Measurements from ENCODE around the gene EYS. TPM values are rescaled to one million over a fixed set of nuclear protein-coding genes. Genes with fewer than 3 reads are reported as not detected.

EYS gene
- 0.40 TPM for polyA plus RNA-seq (2013, experiment 1 of 2)
- polyA plus RNA-seq (2013, experiment 2 of 2) = 0.38 TPM

DNA sequence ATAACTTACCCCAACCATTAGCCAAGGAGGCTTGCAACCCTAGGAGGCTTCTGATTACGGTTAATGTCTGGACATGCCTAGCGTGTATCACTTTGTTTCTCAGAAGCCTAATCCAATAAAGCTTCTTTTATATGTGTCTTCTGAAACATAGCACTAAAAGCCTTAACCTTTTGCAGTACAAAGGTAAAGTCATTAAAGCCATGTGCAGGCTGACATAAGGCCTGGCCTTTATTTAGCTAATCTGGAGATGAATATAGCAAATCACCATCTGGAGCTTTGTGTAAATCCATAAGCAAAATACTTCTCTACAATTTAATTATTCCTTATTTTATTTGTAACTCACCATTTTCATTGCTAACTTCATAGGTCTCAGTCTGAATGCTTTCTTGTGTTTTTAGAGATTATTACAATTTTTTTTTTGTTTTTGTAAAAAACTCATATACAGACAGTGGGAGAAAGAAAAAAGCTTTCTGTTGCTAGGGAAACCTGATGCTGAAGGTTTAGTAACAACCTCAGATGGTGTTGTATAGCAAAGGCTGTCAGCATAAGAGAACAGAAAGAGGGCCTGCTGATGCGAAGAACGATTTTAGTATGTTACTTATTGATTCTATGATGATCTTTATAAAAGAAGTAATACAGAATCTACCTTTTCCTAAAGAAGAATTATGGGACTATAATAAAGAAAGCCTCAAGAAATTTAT is at the start of gene EYS:
EYS (minus strand) TSS at position 101 of the 701 bp plus-strand sequence. CDS start 211,816 bp downstream, outside the sequence.
- Histone ChIP-seq H3K14ac (ENCODE audit: low read length in 2 of 2) (no peak within 1 kb of the TSS), H3K18ac (ENCODE audit: low read depth in 1 of 2, low read length in 2 of 2) (no peak within 1 kb of the TSS), H3K4me2 (ENCODE audit: low read length, poor library complexity, severe bottlenecking) (no peak within 1 kb of the TSS), H3K79me1 (replicated peaks; ENCODE audit: low read length, poor library complexity, severe bottlenecking) (no peaks in the 10 kb centered on the region), H3K27me3 (ENCODE audit: control insufficient read depth in 1 of 2, insufficient read depth in 1 of 2, low read length in 2 of 2) (no peaks in the 10 kb centered on the region), H3K4me3 (ENCODE audit: insufficient read depth in 1 of 2, low read depth in 1 of 2, low read length in 2 of 2) (no peak within 1 kb of the TSS), H3K9me3 (ENCODE audit: control insufficient read depth, low read length) (no peaks in the 10 kb centered on the region), H2BK5ac (ENCODE audit: low read depth, low read length, poor library complexity, severe bottlenecking) (no peak within 1 kb of the TSS), H3K9ac (ENCODE audit: low read length) (no peak within 1 kb of the TSS), H3K4ac (ENCODE audit: low read depth in 1 of 2, low read length in 2 of 2) (no peak within 1 kb of the TSS), H2BK120ac (ENCODE audit: low read depth, low read length) (no peak within 1 kb of the TSS), H2AK5ac (ENCODE audit: low read length, severe bottlenecking) (no peak within 1 kb of the TSS), H2BK15ac (ENCODE audit: low read depth, poor library complexity, severe bottlenecking) (no peak within 1 kb of the TSS), H3K4me1 (ENCODE audit: control insufficient read depth, insufficient read depth, low read depth, low read length) (peaks cover 1% of the 10 kb centered on the region), H2BK12ac (ENCODE audit: low read length in 2 of 2) (no peak within 1 kb of the TSS), H2AFZ (ENCODE audit: low read depth, low read length) (no peak within 1 kb of the TSS), H3K27ac (ENCODE audit: low read length, poor library complexity, severe bottlenecking) (no peak within 1 kb of the TSS), H4K8ac (ENCODE audit: low read length) (no peak within 1 kb of the TSS), H4K91ac (ENCODE audit: low read length) (no peak within 1 kb of the TSS), H3K36me3 (ENCODE audit: control insufficient read depth in 1 of 2, insufficient read depth in 2 of 2, low read depth in 1 of 2, low read length in 2 of 2) (no peaks in the 10 kb centered on the region), H3K23ac (ENCODE audit: low read length in 2 of 2) (no peak within 1 kb of the TSS)
- no peak for DNase-seq
- 100% methylated on average over 2 of the region's 4 CpGs for WGBS

- H2BK12ac ChIP-seq (ENCODE audit: low read length in 2 of 2) = no peak overlapping the region
- H3K14ac ChIP-seq (ENCODE audit: low read length in 2 of 2) = peak overlapping the region in 1 of 2 experiments; percentile 26
- H4K91ac ChIP-seq (ENCODE audit: low read length) = no peak overlapping the region
- no peak overlapping the region for H2BK120ac ChIP-seq (ENCODE audit: low read depth, low read length)
- peaks cover 22% of the 10 kb centered on the region for H3K9me3 ChIP-seq (ENCODE audit: control insufficient read depth, low read length)
- no peak overlapping the region for H3K4me3 ChIP-seq (ENCODE audit: insufficient read depth in 1 of 2, low read depth in 1 of 2, low read length in 2 of 2)
- H3K79me1 ChIP-seq (replicated peaks; ENCODE audit: low read length, poor library complexity, severe bottlenecking) = no peaks in the 10 kb centered on the region
- H3K27ac ChIP-seq (ENCODE audit: low read length, poor library complexity, severe bottlenecking) = no peak overlapping the region
- no peak overlapping the region for H3K23ac ChIP-seq (ENCODE audit: low read length in 2 of 2)
- H2AFZ ChIP-seq (ENCODE audit: low read depth, low read length) = no peak overlapping the region
- 78% methylated on average over 4 of the region's 4 CpGs for WGBS
- H2BK5ac ChIP-seq (ENCODE audit: low read depth, low read length, poor library complexity, severe bottlenecking) = no peak overlapping the region
- peaks cover 2% of the 10 kb centered on the region for H3K4me1 ChIP-seq (ENCODE audit: control insufficient read depth, insufficient read depth, low read depth, low read length)
- H3K9ac ChIP-seq (ENCODE audit: low read length) = no peak overlapping the region
- DNase-seq = no peak
- H3K36me3 ChIP-seq (ENCODE audit: control insufficient read depth in 1 of 2, insufficient read depth in 2 of 2, low read depth in 1 of 2, low read length in 2 of 2) = no peaks in the 10 kb centered on the region
- no peaks in the 10 kb centered on the region for H3K27me3 ChIP-seq (ENCODE audit: control insufficient read depth in 1 of 2, insufficient read depth in 1 of 2, low read length in 2 of 2)
- no peak overlapping the region for H3K18ac ChIP-seq (ENCODE audit: low read depth in 1 of 2, low read length in 2 of 2)
- no peak overlapping the region for H2BK15ac ChIP-seq (ENCODE audit: low read depth, poor library complexity, severe bottlenecking)
- no peak overlapping the region for H2AK5ac ChIP-seq (ENCODE audit: low read length, severe bottlenecking)
- H4K8ac ChIP-seq (ENCODE audit: low read length) = no peak overlapping the region
- no peak overlapping the region for H3K4me2 ChIP-seq (ENCODE audit: low read length, poor library complexity, severe bottlenecking)
- no peak overlapping the region for H3K4ac ChIP-seq (ENCODE audit: low read depth in 1 of 2, low read length in 2 of 2)
These were observed 39.3 kb upstream of the EYS start for GRCh38 chr6:65746302-65746701.

DNA sequence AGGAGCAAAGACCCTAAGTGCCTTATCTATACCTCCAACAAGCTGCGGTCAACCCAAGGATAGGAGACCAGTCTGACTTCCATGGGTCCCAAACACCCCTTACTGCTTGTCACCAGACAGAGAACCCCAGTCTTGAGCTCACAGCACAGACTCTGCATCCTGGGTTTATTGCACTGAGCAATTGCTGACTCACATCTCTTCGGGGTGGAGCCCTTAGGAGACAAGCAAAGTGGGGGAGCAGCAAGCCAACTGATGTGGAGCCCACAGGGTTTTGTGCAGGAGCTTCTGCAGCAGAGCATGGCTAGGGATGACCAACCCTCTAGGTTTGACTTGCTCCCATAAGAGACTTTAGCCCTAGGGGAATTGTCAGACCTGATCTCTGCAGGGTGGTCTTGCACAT is 38.6 kb upstream of the EYS start:
- H3K36me3 ChIP-seq (ENCODE audit: control insufficient read depth in 1 of 2, insufficient read depth in 2 of 2, low read depth in 1 of 2, low read length in 2 of 2) = no peaks in the 10 kb centered on the region
- no peak overlapping the region for H3K27ac ChIP-seq (ENCODE audit: low read length, poor library complexity, severe bottlenecking)
- H3K4me2 ChIP-seq (ENCODE audit: low read length, poor library complexity, severe bottlenecking) = no peak overlapping the region
- no peak overlapping the region for H2BK15ac ChIP-seq (ENCODE audit: low read depth, poor library complexity, severe bottlenecking)
- no peaks in the 10 kb centered on the region for H3K79me1 ChIP-seq (replicated peaks; ENCODE audit: low read length, poor library complexity, severe bottlenecking)
- H3K4me3 ChIP-seq (ENCODE audit: insufficient read depth in 1 of 2, low read depth in 1 of 2, low read length in 2 of 2) = no peak overlapping the region
- H3K4me1 ChIP-seq (ENCODE audit: control insufficient read depth, insufficient read depth, low read depth, low read length) = peaks cover 2% of the 10 kb centered on the region
- no peak overlapping the region for H3K4ac ChIP-seq (ENCODE audit: low read depth in 1 of 2, low read length in 2 of 2)
- H3K27me3 ChIP-seq (ENCODE audit: control insufficient read depth in 1 of 2, insufficient read depth in 1 of 2, low read length in 2 of 2) = no peaks in the 10 kb centered on the region
- WGBS = 85% methylated on average over 2 of the region's 2 CpGs
- peaks cover 22% of the 10 kb centered on the region for H3K9me3 ChIP-seq (ENCODE audit: control insufficient read depth, low read length)
- DNase-seq = no peak
- no peak overlapping the region for H2AK5ac ChIP-seq (ENCODE audit: low read length, severe bottlenecking)
- H2BK12ac ChIP-seq (ENCODE audit: low read length in 2 of 2) = no peak overlapping the region
- H3K14ac ChIP-seq (ENCODE audit: low read length in 2 of 2) = peak overlapping the region in 1 of 2 experiments; percentile 15
- H2BK120ac ChIP-seq (ENCODE audit: low read depth, low read length) = no peak overlapping the region
- no peak overlapping the region for H3K18ac ChIP-seq (ENCODE audit: low read depth in 1 of 2, low read length in 2 of 2)
- H4K8ac ChIP-seq (ENCODE audit: low read length) = no peak overlapping the region
- no peak overlapping the region for H2AFZ ChIP-seq (ENCODE audit: low read depth, low read length)
- H3K23ac ChIP-seq (ENCODE audit: low read length in 2 of 2) = no peak overlapping the region
- H3K9ac ChIP-seq (ENCODE audit: low read length) = no peak overlapping the region
- H4K91ac ChIP-seq (ENCODE audit: low read length) = no peak overlapping the region
- no peak overlapping the region for H2BK5ac ChIP-seq (ENCODE audit: low read depth, low read length, poor library complexity, severe bottlenecking)

DNA sequence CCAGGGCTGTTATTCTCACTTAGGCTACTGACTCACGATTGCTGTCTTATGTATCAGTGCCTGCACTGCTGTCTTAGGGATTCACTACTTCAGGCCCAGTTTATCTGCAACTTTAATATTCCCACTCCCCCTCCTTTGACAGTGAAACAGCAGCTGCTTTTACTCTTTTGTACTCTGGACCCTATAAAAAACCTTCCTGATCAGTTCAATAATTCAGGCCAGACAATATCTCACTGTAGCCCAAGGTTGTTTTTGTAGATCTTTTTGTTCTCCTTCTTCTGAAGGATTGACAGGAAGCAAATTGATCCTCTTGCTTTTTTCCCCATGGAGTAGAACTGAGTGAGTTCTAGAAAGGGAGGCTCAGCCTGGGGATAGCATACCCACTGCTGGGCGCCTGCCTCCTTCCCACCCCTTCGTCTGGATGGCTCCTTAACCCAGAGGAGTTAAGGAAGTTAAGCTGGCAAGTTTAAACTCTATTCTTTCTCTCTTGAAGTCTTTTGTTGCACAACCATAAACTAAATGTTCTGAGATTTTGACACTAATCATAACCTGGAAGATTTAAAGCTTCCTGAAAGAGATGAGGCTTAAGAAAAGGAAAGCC is 22.0 kb upstream of the EYS start:
- no peaks in the 10 kb centered on the region for H3K79me1 ChIP-seq (replicated peaks; ENCODE audit: low read length, poor library complexity, severe bottlenecking)
- H4K8ac ChIP-seq (ENCODE audit: low read length) = no peak overlapping the region
- H3K14ac ChIP-seq (ENCODE audit: low read length in 2 of 2) = no peak overlapping the region
- H3K4me3 ChIP-seq (ENCODE audit: insufficient read depth in 1 of 2, low read depth in 1 of 2, low read length in 2 of 2) = no peak overlapping the region
- DNase-seq = no peak
- H3K27ac ChIP-seq (ENCODE audit: low read length, poor library complexity, severe bottlenecking) = no peak overlapping the region
- H2BK12ac ChIP-seq (ENCODE audit: low read length in 2 of 2) = no peak overlapping the region
- no peak overlapping the region for H3K18ac ChIP-seq (ENCODE audit: low read depth in 1 of 2, low read length in 2 of 2)
- no peak overlapping the region for H4K91ac ChIP-seq (ENCODE audit: low read length)
- no peak overlapping the region for H3K4ac ChIP-seq (ENCODE audit: low read depth in 1 of 2, low read length in 2 of 2)
- 0% methylated on average over 1 of the region's 3 CpGs for WGBS
- no peaks in the 10 kb centered on the region for H3K4me1 ChIP-seq (ENCODE audit: control insufficient read depth, insufficient read depth, low read depth, low read length)
- no peak overlapping the region for H3K9ac ChIP-seq (ENCODE audit: low read length)
- no peak overlapping the region for H2BK120ac ChIP-seq (ENCODE audit: low read depth, low read length)
- no peaks in the 10 kb centered on the region for H3K36me3 ChIP-seq (ENCODE audit: control insufficient read depth in 1 of 2, insufficient read depth in 2 of 2, low read depth in 1 of 2, low read length in 2 of 2)
- H3K27me3 ChIP-seq (ENCODE audit: control insufficient read depth in 1 of 2, insufficient read depth in 1 of 2, low read length in 2 of 2) = no peaks in the 10 kb centered on the region
- H2AFZ ChIP-seq (ENCODE audit: low read depth, low read length) = no peak overlapping the region
- peaks cover 3% of the 10 kb centered on the region for H3K9me3 ChIP-seq (ENCODE audit: control insufficient read depth, low read length)
- H3K4me2 ChIP-seq (ENCODE audit: low read length, poor library complexity, severe bottlenecking) = no peak overlapping the region
- no peak overlapping the region for H2BK15ac ChIP-seq (ENCODE audit: low read depth, poor library complexity, severe bottlenecking)
- no peak overlapping the region for H3K23ac ChIP-seq (ENCODE audit: low read length in 2 of 2)
- H2BK5ac ChIP-seq (ENCODE audit: low read depth, low read length, poor library complexity, severe bottlenecking) = no peak overlapping the region
- no peak overlapping the region for H2AK5ac ChIP-seq (ENCODE audit: low read length, severe bottlenecking)

All from mesenchymal stem cell (in vitro differentiated cells and primary cell).